HepG2 (cell line): ENCODE measurements around the gene CCL27. TPM values are rescaled to one million over a fixed set of nuclear protein-coding genes. Genes with fewer than 3 reads are reported as not detected.

ENCODE experiments used
- ATAC-seq: fragments of 200-7000 bp; cut with Tn5 transposase; 3 replicates; pipeline ENCODE4 v1.9.1; 2020; ENCODE audit warnings: mild to moderate bottlenecking, moderate library complexity
- BruUV-seq: library from RNA; stranded (reverse); fragments of 400-500 nt; replicated peaks from 2 replicates; lab custom pipeline; 2021; lab: Mats Ljungman, UMichigan
- CTCF ChIA-PET: fragments of 300-600 bp; formaldehyde crosslinking; extraction: SDS; loops from one replicate; lab custom pipeline; 2021; ENCODE audit warnings: low total read pairs, inconsistent platforms, low intra/inter-chr PET ratio; lab: Yijun Ruan, JAX
- POLR2A ChIA-PET: fragments of 350-600 bp; sonication (Branson Sonifier 250); formaldehyde crosslinking; loops from one replicate; lab custom pipeline; 2020; ENCODE audit warnings: antibody characterized with exemption, inconsistent platforms; lab: Yijun Ruan, JAX
- DNase-seq: peaks from one replicate; pipeline ENCODE4 v3.0.0-alpha.2; 2015; ENCODE audit warnings: low spot score
- FAIRE-seq: peaks from 3 replicates; lab custom pipeline; 2011; peaks lifted over from hg19 to GRCh38; lab: Jason Lieb, UNC
- H2AFZ ChIP-seq: one replicate; pipeline ENCODE4 v1.6.1; 2011; ENCODE audit warnings: low read length, inconsistent platforms
- H3K27ac ChIP-seq: fragments of 300-600 bp; 3 replicates; pipeline ENCODE4 v1.8.0; 2011; ENCODE audit warnings: mixed run types, mild to moderate bottlenecking, mixed read lengths, low read length, inconsistent platforms; ENCODE audit not compliant: insufficient read depth; ENCODE audit errors: extremely low read length
- H3K27me3 ChIP-seq, 2 experiments: fragments of 200-600 bp in 1 of 2; 2 replicates in 1 of 2; 3 replicates in 1 of 2; pipeline versions ENCODE4 v1.6.0 to v1.8.0; 2011; ENCODE audit warnings: low read length in 2 of 2, mild to moderate bottlenecking in 2 of 2, moderate library complexity in 2 of 2, inconsistent platforms in 1 of 2; ENCODE audit not compliant: insufficient read depth in 2 of 2, control insufficient read depth in 1 of 2
- H3K36me3 ChIP-seq, 2 experiments: fragments of 200-600 bp in 1 of 2; replicated peaks in 1 of 2; 2 replicates in 1 of 2; 3 replicates in 1 of 2; pipeline versions ENCODE4 v1.5.1 to v1.8.0; 2011; ENCODE audit warnings: low read length in 2 of 2, inconsistent platforms in 1 of 2; ENCODE audit not compliant: insufficient read depth in 2 of 2, control insufficient read depth in 1 of 2
- H3K4me1 ChIP-seq: 2 replicates; pipeline ENCODE4 v1.5.1; 2012; ENCODE audit warnings: low read length, inconsistent platforms; ENCODE audit not compliant: insufficient read depth
- H3K4me2 ChIP-seq: 2 replicates; pipeline ENCODE4 v1.6.0; 2011; ENCODE audit warnings: low read depth, low read length, inconsistent platforms
- H3K4me3 ChIP-seq, 3 experiments: fragments of 200-600 bp in 1 of 3; sonication (generic), shearing (Covaris generic) in 1 of 3; replicated peaks in 1 of 3; 2 replicates each; pipeline ENCODE4 v1.5.1; 2011 to 2016; ENCODE audit warnings: low read length in 3 of 3, inconsistent platforms in 2 of 3, low read depth in 2 of 3, mild to moderate bottlenecking in 2 of 3, control low read depth in 1 of 3, mixed read lengths in 1 of 3; ENCODE audit not compliant: insufficient read depth in 1 of 3
- H3K79me2 ChIP-seq: one replicate; pipeline ENCODE4 v1.6.1; 2011; ENCODE audit warnings: low read length, inconsistent platforms; ENCODE audit not compliant: insufficient read depth
- H3K9ac ChIP-seq: 2 replicates; pipeline ENCODE4 v1.6.0; 2011; ENCODE audit warnings: mild to moderate bottlenecking, low read depth, low read length, inconsistent platforms; ENCODE audit not compliant: insufficient read depth
- H3K9me3 ChIP-seq: 2 replicates; pipeline ENCODE4 v1.5.1; 2012; ENCODE audit warnings: mild to moderate bottlenecking, low read length
- H4K20me1 ChIP-seq: 2 replicates; pipeline ENCODE4 v1.6.0; 2011; ENCODE audit warnings: inconsistent platforms, mild to moderate bottlenecking, low read length, moderate library complexity; ENCODE audit not compliant: insufficient read depth
- ATM ChIP-seq: fragments of 450-650 bp; IDR thresholded peaks from 2 replicates; pipeline ENCODE4 v1.7.1; 2017; ENCODE audit warnings: mild to moderate bottlenecking, borderline replicate concordance
- CAMTA2 ChIP-seq: sonication (generic); formaldehyde crosslinking; IDR thresholded peaks from 2 replicates; pipeline ENCODE4 v1.4.0; 2020; ENCODE audit warnings: mild to moderate bottlenecking, missing genetic modification reagents, borderline replicate concordance
- CC2D1A ChIP-seq: sonication (generic); formaldehyde crosslinking; IDR thresholded peaks from 2 replicates; pipeline ENCODE4 v1.8.1; 2023; ENCODE audit warnings: mild to moderate bottlenecking, missing genetic modification reagents
- JUNB ChIP-seq: sonication (generic); formaldehyde crosslinking; IDR thresholded peaks from 2 replicates; pipeline ENCODE4 v1.8.0; 2022; ENCODE audit warnings: missing genetic modification reagents, mild to moderate bottlenecking, borderline replicate concordance
- KDM3A ChIP-seq: IDR thresholded peaks from 2 replicates; pipeline ENCODE4 v1.6.1; 2018; ENCODE audit warnings: low read depth, missing compliant biosample characterization
- MED13 ChIP-seq: sonication (generic); formaldehyde crosslinking; IDR thresholded peaks from 2 replicates; pipeline ENCODE4 v1.5.0; 2020; ENCODE audit warnings: missing genetic modification reagents
- NFRKB ChIP-seq: fragments of 450-650 bp; IDR thresholded peaks from 2 replicates; pipeline ENCODE4 v1.6.1; 2017
- PHF20 ChIP-seq: sonication (generic); formaldehyde crosslinking; IDR thresholded peaks from 2 replicates; pipeline ENCODE4 v1.5.0; 2020; ENCODE audit warnings: mild to moderate bottlenecking, missing genetic modification reagents
- SRY ChIP-seq: sonication (generic); formaldehyde crosslinking; IDR thresholded peaks from 2 replicates; pipeline ENCODE4 v1.8.0; 2022; ENCODE audit warnings: mild to moderate bottlenecking, missing genetic modification reagents
- ZFX ChIP-seq: sonication (generic); formaldehyde crosslinking; IDR thresholded peaks from 2 replicates; pipeline ENCODE4 v1.4.0; 2020; ENCODE audit warnings: mild to moderate bottlenecking, low read depth, missing genetic modification reagents, moderate library complexity
- ZNF251 ChIP-seq: sonication (generic); formaldehyde crosslinking; IDR thresholded peaks from 2 replicates; pipeline ENCODE4 v1.9.0; 2021; ENCODE audit warnings: mild to moderate bottlenecking, missing genetic modification reagents
- ZNF274 ChIP-seq: sonication (generic); formaldehyde crosslinking; IDR thresholded peaks from 2 replicates; pipeline ENCODE4 v1.5.1; 2020; ENCODE audit warnings: mild to moderate bottlenecking, missing genetic modification reagents
- ZNF326 ChIP-seq: sonication (generic); formaldehyde crosslinking; IDR thresholded peaks from 2 replicates; pipeline ENCODE4 v1.4.0; 2020; ENCODE audit warnings: missing genetic modification reagents, borderline replicate concordance
- ZNF564 ChIP-seq: sonication (generic); formaldehyde crosslinking; IDR thresholded peaks from 2 replicates; pipeline ENCODE4 v1.8.1; 2023; ENCODE audit warnings: mild to moderate bottlenecking, missing genetic modification reagents
- WGBS: methylation state at CpG from one replicate; pipeline ENCODE4 v1.1.6; 2017; ENCODE audit warnings: low lambda C conversion rate; 5-methylcytosine and 5-hydroxymethylcytosine counted together
- in situ Hi-C: cut with HindIII; loops from 2 replicates; pipeline ENCODE4 v1.10.0; 2017; ENCODE audit warnings: low pct_unique_long_range_greater_than_20kb; ENCODE audit not compliant: extremely low pct_ligation_motif_present
- intact Hi-C: fragments of 100-400 bp; cut with micrococcal nuclease; formaldehyde crosslinking; loops from one replicate; pipeline ENCODE4 v1.10.0; 2022; ENCODE audit not compliant: unreplicated experiment
- polyA plus RNA-seq, 8 experiments: library from polyadenylated mRNA; depleted of rRNA in 3 of 8; stranded (reverse) in 7 of 8; unstranded in 1 of 8; fragments of >200 nt; fragmentation: Illumina TruSeq in 4 of 8; extraction: Trizol in 4 of 8; gene quantifications; 2 replicates each; pipeline versions ENCODE4 v1.2.1 to v1.2.3, GENCODE V29; 2011 to 2016; ENCODE audit warnings: low read depth in 4 of 8, missing spikeins in 1 of 8, mixed read lengths in 1 of 8; ENCODE audit not compliant: insufficient read depth in 1 of 8
- total RNA-seq, 5 experiments: library from RNA; depleted of rRNA; stranded (reverse); fragments of >200 nt; fragmentation: Illumina TruSeq; extraction: Trizol; gene quantifications; 2 replicates each; pipeline ENCODE4 v1.2.3, GENCODE V29; 2016; ENCODE audit warnings: low read depth in 1 of 5
- TF ChIP-seq, protein P1 (sequence below): sonication (generic); formaldehyde crosslinking; IDR thresholded peaks from 2 replicates; pipeline ENCODE4 v1.4.0; 2020; ENCODE audit warnings: low read depth, missing genetic modification reagents
- TF ChIP-seq, protein P2 (sequence below): IDR thresholded peaks from 2 replicates; pipeline ENCODE4 v1.6.1; 2016; ENCODE audit warnings: mild to moderate bottlenecking, missing biosample characterization, missing genetic modification reagents
- TF ChIP-seq, protein P3 (sequence below): sonication (generic); formaldehyde crosslinking; conservative IDR thresholded peaks from 2 replicates; pipeline ENCODE4 v1.4.0; 2020; ENCODE audit warnings: missing genetic modification reagents
- TF ChIP-seq, protein P4 (sequence below): sonication (generic); formaldehyde crosslinking; IDR thresholded peaks from 2 replicates; pipeline ENCODE4 v1.8.0; 2022; ENCODE audit warnings: mild to moderate bottlenecking, missing genetic modification reagents, moderate library complexity

The CCL27 gene
- total and polyA plus RNA-seq, 2 of the 13 experiments (the other 11 are each of a cell fraction or from before 2014, with no cell fraction given): not detected

DNA sequence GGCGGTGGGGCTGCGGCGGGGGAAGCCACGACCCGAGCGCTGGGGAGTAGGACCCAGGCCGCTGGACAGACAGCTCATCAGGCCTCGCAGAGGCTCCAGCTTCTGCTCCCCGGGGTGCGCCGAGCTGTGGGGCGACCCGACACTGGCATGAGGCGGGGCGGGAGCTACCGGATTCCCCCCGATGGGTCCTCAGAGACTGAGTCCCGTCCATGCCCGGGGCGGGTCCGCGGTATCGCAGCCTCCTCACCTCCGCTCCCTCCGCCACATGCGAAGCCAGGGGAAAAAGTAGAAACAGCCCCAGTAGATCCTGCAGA, 2.6 kb upstream of the CCL27 start:
- H2AFZ ChIP-seq: no peak overlapping the region
- H3K36me3 ChIP-seq: no peaks in the 10 kb centered on the region
- no peaks in the 10 kb centered on the region for H4K20me1 ChIP-seq
- in situ Hi-C loops (no loop called here), intact Hi-C loops (no loop called here)
- WGBS: 22% methylated on average over 3 of the region's 26 CpGs
- peak overlapping the region; percentile 17 for H3K27ac ChIP-seq
- no TSS peak for BruUV-seq
- DNase-seq (no peak), FAIRE-seq (no peak), ATAC-seq (peak; percentile 47; the same call in 2 of the 3 replicates)
- H3K79me2 ChIP-seq: no peaks in the 10 kb centered on the region
- H3K4me3 ChIP-seq: peak overlapping the region; percentile 66 to 79 (median 66); a peak in 5 of 6 replicates
- CTCF ChIA-PET: interaction anchor here (1.2 to 3.3 kb wide), 5 partner anchors 14 to 53 kb away, joined by 3 to 22 read pairs (median 7); partner anchors contain the start of genes GALT and RPP25L
- peak overlapping the region; percentile 89 for H3K4me2 ChIP-seq
- H3K4me1 ChIP-seq: peaks cover 24% of the 10 kb centered on the region
- no peaks in the 10 kb centered on the region for H3K27me3 ChIP-seq
- peak overlapping the region; percentile 54; the same call in 1 of the 2 replicates for H3K9ac ChIP-seq
- POLR2A ChIA-PET: interaction anchor here (0.6 to 4.9 kb wide), 11 partner anchors 9 to 53 kb away, joined by 3 to 40 read pairs (median 5); partner anchors contain the start of genes ARID3C, DCTN3, GALT and IL11RA
- H3K9me3 ChIP-seq: no peaks in the 10 kb centered on the region
- TF ChIP-seq ZNF326 (CRISPR knock-in tag) (no peak), NFRKB (no peak), JUNB (CRISPR knock-in tag) (no peak), SRY (CRISPR knock-in tag) (no peak), ZNF274 (peak; percentile 48; the same call in 1 of the 2 replicates), CC2D1A (no peak), CAMTA2 (CRISPR knock-in tag) (no peak), KDM3A (CRISPR knock-in tag) (0 out of 2 replicates have a peak, but pooled peaks have one; percentile 21), ZNF251 (no peak), PHF20 (CRISPR knock-in tag) (0 out of 2 replicates have a peak, but pooled peaks have one; percentile 30), ZNF564 (CRISPR knock-in tag) (0 out of 2 replicates have a peak, but pooled peaks have one; percentile 35), ATM (no peak), ZFX (CRISPR knock-in tag) (peak; percentile 37; the same call in 1 of the 2 replicates), MED13 (CRISPR knock-in tag) (no peak)
- TF ChIP-seq, protein P1, sequence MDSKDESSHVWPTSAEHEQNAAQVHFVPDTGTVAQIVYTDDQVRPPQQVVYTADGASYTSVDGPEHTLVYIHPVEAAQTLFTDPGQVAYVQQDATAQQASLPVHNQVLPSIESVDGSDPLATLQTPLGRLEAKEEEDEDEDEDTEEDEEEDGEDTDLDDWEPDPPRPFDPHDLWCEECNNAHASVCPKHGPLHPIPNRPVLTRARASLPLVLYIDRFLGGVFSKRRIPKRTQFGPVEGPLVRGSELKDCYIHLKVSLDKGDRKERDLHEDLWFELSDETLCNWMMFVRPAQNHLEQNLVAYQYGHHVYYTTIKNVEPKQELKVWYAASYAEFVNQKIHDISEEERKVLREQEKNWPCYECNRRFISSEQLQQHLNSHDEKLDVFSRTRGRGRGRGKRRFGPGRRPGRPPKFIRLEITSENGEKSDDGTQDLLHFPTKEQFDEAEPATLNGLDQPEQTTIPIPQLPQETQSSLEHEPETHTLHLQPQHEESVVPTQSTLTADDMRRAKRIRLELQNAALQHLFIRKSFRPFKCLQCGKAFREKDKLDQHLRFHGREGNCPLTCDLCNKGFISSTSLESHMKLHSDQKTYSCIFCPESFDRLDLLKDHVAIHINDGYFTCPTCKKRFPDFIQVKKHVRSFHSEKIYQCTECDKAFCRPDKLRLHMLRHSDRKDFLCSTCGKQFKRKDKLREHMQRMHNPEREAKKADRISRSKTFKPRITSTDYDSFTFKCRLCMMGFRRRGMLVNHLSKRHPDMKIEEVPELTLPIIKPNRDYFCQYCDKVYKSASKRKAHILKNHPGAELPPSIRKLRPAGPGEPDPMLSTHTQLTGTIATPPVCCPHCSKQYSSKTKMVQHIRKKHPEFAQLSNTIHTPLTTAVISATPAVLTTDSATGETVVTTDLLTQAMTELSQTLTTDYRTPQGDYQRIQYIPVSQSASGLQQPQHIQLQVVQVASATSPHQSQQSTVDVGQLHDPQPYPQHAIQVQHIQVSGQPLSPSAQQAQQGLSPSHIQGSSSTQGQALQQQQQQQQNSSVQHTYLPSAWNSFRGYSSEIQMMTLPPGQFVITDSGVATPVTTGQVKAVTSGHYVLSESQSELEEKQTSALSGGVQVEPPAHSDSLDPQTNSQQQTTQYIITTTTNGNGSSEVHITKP (CRISPR knock-in tag): no peak
- TF ChIP-seq, protein P2, sequence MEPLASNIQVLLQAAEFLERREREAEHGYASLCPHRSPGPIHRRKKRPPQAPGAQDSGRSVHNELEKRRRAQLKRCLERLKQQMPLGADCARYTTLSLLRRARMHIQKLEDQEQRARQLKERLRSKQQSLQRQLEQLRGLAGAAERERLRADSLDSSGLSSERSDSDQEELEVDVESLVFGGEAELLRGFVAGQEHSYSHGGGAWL: peak; percentile 51; the same call in 1 of the 2 replicates
- TF ChIP-seq, protein P3, sequence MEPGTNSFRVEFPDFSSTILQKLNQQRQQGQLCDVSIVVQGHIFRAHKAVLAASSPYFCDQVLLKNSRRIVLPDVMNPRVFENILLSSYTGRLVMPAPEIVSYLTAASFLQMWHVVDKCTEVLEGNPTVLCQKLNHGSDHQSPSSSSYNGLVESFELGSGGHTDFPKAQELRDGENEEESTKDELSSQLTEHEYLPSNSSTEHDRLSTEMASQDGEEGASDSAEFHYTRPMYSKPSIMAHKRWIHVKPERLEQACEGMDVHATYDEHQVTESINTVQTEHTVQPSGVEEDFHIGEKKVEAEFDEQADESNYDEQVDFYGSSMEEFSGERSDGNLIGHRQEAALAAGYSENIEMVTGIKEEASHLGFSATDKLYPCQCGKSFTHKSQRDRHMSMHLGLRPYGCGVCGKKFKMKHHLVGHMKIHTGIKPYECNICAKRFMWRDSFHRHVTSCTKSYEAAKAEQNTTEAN (CRISPR knock-in tag): no peak
- TF ChIP-seq, protein P4, sequence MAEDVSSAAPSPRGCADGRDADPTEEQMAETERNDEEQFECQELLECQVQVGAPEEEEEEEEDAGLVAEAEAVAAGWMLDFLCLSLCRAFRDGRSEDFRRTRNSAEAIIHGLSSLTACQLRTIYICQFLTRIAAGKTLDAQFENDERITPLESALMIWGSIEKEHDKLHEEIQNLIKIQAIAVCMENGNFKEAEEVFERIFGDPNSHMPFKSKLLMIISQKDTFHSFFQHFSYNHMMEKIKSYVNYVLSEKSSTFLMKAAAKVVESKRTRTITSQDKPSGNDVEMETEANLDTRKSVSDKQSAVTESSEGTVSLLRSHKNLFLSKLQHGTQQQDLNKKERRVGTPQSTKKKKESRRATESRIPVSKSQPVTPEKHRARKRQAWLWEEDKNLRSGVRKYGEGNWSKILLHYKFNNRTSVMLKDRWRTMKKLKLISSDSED (CRISPR knock-in tag): no peak
